ENCODE measurements around the gene SNX9. TPM values are rescaled to one million over a fixed set of nuclear protein-coding genes. Genes with fewer than 3 reads are reported as not detected.

The SNX9 gene
- total and polyA plus RNA-seq, 2 of the 4 experiments (the other 2 are of a cell fraction) = 35.3 to 41.2 TPM

DNA sequence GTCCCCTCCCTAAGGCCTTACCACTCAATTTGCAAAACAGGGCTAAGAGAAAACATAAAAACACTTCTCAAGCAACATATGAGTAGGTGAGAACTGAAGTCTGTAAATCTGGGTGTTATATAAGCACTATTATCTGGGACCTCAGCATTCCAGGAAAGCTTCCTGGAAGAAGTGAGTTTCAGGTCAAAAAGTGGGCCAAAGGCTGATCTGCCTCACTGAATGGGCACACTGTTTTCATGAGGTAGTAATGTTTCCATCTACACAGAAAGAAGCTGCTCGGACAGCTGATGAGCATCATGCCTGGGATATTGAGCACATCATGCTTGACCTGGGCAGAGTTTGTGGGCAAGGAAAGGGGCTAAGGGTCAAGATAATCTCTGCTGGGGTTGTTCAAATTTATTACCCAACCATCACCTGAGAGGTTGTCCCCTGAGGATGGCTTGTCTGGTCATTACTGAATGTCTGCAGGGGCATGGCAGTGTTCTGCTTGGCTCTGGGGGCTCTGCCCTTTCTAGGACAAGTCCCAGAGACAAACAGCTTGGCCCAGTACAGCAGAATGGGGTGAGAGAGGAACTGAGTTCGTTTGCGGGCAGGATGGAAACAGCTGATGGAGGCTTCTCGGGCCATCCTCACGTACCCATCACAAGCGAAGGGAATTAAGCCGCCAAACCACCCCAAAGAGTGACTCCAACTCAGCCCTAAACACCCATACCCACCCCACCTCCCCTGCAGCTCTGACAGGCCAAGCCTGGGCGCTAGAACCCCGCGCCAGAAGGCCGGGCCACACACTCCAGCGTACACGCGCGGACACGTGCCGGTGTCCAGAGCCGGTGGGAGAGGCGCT, 157.5 kb downstream of the SNX9 start:
- H2AK5ac ChIP-seq (ENCODE audit: low read depth, low read length) = peak overlapping the region; percentile 96
- no TSS peak for BruUV-seq (replicated peaks)
- intact Hi-C loops (cut with micrococcal nuclease) = loop anchor here (5.0 kb wide), 1 partner anchor 62 kb away; no protein-coding TSS in a partner anchor
- H3K4me1 ChIP-seq (ENCODE audit: control insufficient read depth, insufficient read depth, low read length) = peaks cover 23% of the 10 kb centered on the region
- peak overlapping the region; percentile 35; the same call in 1 of the 2 replicates for H3K23ac ChIP-seq (ENCODE audit: low read depth, low read length)
- H4K5ac ChIP-seq (ENCODE audit: low read depth, low read length) = peak overlapping the region; percentile 72; the same call in 1 of the 2 replicates
- POLR2A ChIA-PET (ENCODE audit: unreplicated experiment) = no interaction called here
- H3K36me3 ChIP-seq (ENCODE audit: control insufficient read depth, insufficient read depth, low read length) = no peaks in the 10 kb centered on the region; the same call in 1 of the 2 replicates
- H4K91ac ChIP-seq (ENCODE audit: insufficient read depth, low read depth, low read length) = peak overlapping the region; percentile 94
- H3K14ac ChIP-seq (replicated peaks; ENCODE audit: low read depth, low read length) = peak overlapping the region; percentile 61
- H2BK15ac ChIP-seq (ENCODE audit: low read depth, low read length) = peak overlapping the region; percentile 90
- H3K9ac ChIP-seq (ENCODE audit: low read depth, low read length) = peak overlapping the region; percentile 19; the same call in 1 of the 2 replicates
- H3K9me3 ChIP-seq (ENCODE audit: control insufficient read depth, insufficient read depth, low read length) = no peaks in the 10 kb centered on the region
- in situ Hi-C loops (cut with MboI; ENCODE audit: low sequenced_read_pairs) = no loop called here
- H3K4ac ChIP-seq (ENCODE audit: low read depth, low read length) = peak overlapping the region; percentile 96
- DNase-seq = no peak
- peak overlapping the region; percentile 97 for H2BK120ac ChIP-seq (ENCODE audit: low read depth, low read length)
- H2BK20ac ChIP-seq (ENCODE audit: low read depth, low read length) = peak overlapping the region; percentile 86
- H4K20me1 ChIP-seq (ENCODE audit: insufficient read depth, low read length) = peaks cover 20% of the 10 kb centered on the region; the same call in 1 of the 2 replicates
- no peak overlapping the region for H3K56ac ChIP-seq (ENCODE audit: extremely low read depth, insufficient read depth, low read length)
- H2AFZ ChIP-seq (replicated peaks; ENCODE audit: low read length, poor library complexity) = peak overlapping the region; percentile 91
- 69% methylated on average over 10 of the region's 19 CpGs; no CpG with 5 or more reads in 1 of the 2 experiments for WGBS, 2 experiments (ENCODE audit: extremely low coverage in 2 of 2, insufficient read length in 1 of 2)
- no peak overlapping the region for H3K4me2 ChIP-seq (ENCODE audit: low read depth, low read length)
- H3K9me1 ChIP-seq (ENCODE audit: insufficient read depth, low read length) = peaks cover 13% of the 10 kb centered on the region
- dilution Hi-C loops (cut with HindIII; ENCODE audit: low sequenced_read_pairs, unreplicated experiment) = no loop called here
- H2BK5ac ChIP-seq (ENCODE audit: low read depth, low read length, poor library complexity, severe bottlenecking) = peak overlapping the region; percentile 75
- no peak for ATAC-seq (ENCODE audit: low read depth)
- CTCF ChIA-PET = interaction anchor here (0.8 kb wide), 1 partner anchor 9 kb away, joined by 3 read pairs; no protein-coding TSS in a partner anchor
- H3K27me3 ChIP-seq (ENCODE audit: control insufficient read depth, insufficient read depth, low read length) = no peaks in the 10 kb centered on the region
- peak overlapping the region; percentile 64 for H3K18ac ChIP-seq (ENCODE audit: low read depth, low read length)
- H3K4me3 ChIP-seq (ENCODE audit: insufficient read depth, low read depth, low read length) = no peak overlapping the region
- H2AK9ac ChIP-seq (replicated peaks; ENCODE audit: low read depth, low read length, poor library complexity) = peak overlapping the region; percentile 88
- H4K8ac ChIP-seq (ENCODE audit: low read depth in 2 of 2, low read length in 2 of 2) = peak overlapping the region; percentile 92 to 97
- H3K27ac ChIP-seq (ENCODE audit: insufficient read depth, low read length) = peak overlapping the region; percentile 65
- TF ChIP-seq SMC3 (IDR thresholded peaks at IDR 0.05; ENCODE audit: low read depth, low read length) = no peak
- TF ChIP-seq, protein P1, sequence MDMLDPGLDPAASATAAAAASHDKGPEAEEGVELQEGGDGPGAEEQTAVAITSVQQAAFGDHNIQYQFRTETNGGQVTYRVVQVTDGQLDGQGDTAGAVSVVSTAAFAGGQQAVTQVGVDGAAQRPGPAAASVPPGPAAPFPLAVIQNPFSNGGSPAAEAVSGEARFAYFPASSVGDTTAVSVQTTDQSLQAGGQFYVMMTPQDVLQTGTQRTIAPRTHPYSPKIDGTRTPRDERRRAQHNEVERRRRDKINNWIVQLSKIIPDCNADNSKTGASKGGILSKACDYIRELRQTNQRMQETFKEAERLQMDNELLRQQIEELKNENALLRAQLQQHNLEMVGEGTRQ (IDR thresholded peaks at IDR 0.05; ENCODE audit: low read depth, low read length) = no peak
- peaks cover 9 to 24% of the 10 kb centered on the region in 2 experiments for H3K79me1 ChIP-seq (ENCODE audit: low read depth in 1 of 2, low read length in 2 of 2)

All from IMR-90 (cell line).